Testis (tissue), 2 donors: ENCODE data around the gene STK16.

ENCODE experiments used
- POLR2A ChIP-seq: fragments of 450-650 bp; IDR thresholded peaks from one replicate; pipeline ENCODE4 v1.6.1; 2017; ENCODE audit warnings: antibody characterized with exemption, mild to moderate bottlenecking, moderate library complexity
- TF ChIP-seq, protein P1 (sequence below), 3 experiments: fragments of 450-650 bp in 2 of 3; fragments of 200-600 bp in 1 of 3; sonication (generic) in 1 of 3; IDR thresholded peaks; one replicate each; pipeline ENCODE4 v1.5.1; 2016 to 2019; ENCODE audit warnings: antibody characterized with exemption in 3 of 3, mild to moderate bottlenecking in 2 of 3, moderate library complexity in 1 of 3

DNA sequence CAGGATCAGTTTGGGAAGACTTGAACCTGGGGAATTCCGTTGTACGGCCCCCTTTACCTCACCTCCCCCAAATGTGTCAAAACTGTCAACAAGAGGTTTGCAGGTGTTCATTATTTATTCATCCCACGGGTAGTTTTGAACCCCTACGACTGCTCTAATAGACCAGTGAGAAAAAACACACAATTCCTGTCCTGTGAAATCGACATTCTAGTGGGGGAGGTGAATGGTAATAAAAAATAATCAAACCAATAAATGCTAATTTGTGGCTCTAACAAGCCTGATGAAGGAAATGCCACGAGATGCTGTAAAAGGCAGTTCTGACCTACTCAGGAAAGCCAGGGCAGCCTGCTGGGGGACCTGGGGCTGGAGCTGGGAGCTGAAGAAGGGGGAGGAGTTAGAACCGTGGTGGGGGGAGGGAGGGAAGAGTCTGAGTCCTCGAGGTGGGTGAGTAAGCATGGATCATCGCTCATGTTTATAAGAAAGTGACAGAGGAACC, 33.4 kb downstream of the STK16 start:
- TF ChIP-seq POLR2A = no peak
- TF ChIP-seq, protein P1, sequence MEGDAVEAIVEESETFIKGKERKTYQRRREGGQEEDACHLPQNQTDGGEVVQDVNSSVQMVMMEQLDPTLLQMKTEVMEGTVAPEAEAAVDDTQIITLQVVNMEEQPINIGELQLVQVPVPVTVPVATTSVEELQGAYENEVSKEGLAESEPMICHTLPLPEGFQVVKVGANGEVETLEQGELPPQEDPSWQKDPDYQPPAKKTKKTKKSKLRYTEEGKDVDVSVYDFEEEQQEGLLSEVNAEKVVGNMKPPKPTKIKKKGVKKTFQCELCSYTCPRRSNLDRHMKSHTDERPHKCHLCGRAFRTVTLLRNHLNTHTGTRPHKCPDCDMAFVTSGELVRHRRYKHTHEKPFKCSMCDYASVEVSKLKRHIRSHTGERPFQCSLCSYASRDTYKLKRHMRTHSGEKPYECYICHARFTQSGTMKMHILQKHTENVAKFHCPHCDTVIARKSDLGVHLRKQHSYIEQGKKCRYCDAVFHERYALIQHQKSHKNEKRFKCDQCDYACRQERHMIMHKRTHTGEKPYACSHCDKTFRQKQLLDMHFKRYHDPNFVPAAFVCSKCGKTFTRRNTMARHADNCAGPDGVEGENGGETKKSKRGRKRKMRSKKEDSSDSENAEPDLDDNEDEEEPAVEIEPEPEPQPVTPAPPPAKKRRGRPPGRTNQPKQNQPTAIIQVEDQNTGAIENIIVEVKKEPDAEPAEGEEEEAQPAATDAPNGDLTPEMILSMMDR (IDR thresholded peaks at IDR 0.05) = no peak
